Fibroblast of skin of right quadriceps (primary cell): ENCODE data around the gene ZNF544.

Experiments
- DNase-seq: peaks from one replicate; pipeline ENCODE4 v3.0.0-alpha.2; 2013

The ZNF544 gene

DNA sequence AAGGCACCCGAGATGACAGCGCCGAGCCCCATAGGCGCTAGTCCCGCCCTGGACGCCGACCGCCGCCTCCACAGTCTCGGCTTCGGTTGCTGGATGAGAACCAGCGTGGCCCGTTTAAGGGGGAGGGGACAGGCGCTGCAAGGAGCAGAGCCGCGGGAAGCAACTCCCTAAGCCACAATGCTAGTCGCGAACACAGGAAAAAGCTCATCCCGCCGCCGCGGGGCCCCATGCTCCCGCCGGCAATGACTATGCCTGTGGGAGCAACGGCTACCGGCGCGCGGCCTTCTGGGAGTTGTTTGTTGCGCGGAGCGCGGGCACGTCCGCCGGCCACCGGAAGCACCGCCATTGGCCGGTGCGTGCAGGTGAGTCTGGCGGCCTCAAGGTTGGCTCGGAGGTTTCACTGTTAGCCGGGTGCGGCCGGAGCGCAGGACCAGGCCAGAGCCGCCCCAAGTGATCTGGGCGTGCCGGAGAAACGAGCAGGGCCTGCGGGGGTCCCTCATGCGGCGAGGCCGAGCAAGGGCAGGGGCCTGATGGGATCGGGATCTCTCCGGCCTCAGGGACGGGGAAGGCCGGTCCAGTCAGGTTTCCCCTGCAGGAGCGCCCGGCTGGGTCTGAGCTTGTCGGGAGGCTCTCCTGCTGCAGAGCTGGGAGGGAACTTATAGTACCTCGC, at the start of gene ZNF544:
ZNF544 (plus strand) TSS at position 330 of the 670 bp plus-strand sequence. CDS start 15,110 bp downstream, outside the sequence.
- peak; percentile 74 for DNase-seq

DNA sequence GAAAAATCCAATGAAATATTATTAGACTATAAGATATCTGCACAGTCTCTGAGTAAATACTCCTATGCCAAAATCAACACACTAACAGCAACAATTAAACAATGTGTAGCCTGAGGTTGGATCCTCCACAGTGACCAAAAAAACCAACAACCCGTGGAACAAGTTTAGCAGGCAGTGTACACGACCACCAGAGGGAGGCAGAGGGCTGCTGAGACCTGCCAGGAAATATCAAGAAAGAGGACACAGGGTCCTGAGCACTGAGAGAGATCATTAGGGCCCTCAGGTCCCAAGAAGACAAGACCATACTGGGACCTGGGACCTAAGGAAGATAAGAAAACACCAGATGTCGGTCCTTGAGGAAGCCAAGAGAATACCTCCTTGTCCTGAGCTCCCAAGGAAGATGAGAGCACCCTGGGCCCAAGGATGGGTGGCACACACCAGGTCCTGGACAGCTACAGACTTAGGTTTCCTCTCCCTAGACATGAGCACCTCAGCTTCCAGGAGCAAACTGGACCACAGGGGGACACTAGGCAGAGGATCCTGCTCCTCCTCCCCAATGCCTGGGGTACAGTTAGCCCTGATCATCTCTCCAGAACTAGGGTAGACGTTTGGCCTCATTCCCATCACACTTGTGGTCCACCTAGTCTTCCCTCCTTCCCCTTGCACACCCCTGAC, 46.7 kb upstream of the ZNF544 start:
- peak; percentile 20 for DNase-seq

GRCh38 chr19:58182577-58182988, 46.1 kb upstream of the ZNF544 start:
- no peak for DNase-seq

- DNase-seq: peak; percentile 92
Observed at GRCh38 chr19:58182989-58183816, 45.5 kb upstream of the ZNF544 start, which contains the start of gene ZNF274. ZNF274 (plus strand) TSS chr19:58183061; CDS start chr19:58183966, 905 bp downstream.

DNA sequence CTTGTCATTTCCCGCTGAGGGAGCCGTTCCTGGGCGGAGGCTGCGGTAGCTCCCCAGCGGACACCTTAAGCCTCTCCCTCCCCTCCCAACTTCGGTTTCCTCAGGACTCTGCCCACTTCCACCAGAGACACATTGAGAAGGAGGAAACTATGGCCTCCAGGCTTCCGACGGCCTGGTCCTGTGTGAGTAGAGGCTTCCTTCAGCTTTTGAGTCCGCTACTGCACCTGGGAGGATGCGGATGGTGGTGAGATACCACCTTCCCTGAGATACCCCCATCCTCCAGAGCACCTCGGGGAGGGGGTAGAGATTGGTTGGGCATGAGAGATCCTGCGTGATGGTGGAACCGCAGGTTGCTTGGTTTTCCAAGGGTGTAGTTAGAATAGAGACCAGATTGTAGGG, 44.9 kb upstream of the ZNF544 start:
- DNase-seq: no peak

- peak; percentile 25 for DNase-seq
Observed at GRCh38 chr19:58196901-58197616, 31.7 kb upstream of the ZNF544 start.

- no peak for DNase-seq
Observed at GRCh38 chr19:58203814-58204475, 24.8 kb upstream of the ZNF544 start.

DNA sequence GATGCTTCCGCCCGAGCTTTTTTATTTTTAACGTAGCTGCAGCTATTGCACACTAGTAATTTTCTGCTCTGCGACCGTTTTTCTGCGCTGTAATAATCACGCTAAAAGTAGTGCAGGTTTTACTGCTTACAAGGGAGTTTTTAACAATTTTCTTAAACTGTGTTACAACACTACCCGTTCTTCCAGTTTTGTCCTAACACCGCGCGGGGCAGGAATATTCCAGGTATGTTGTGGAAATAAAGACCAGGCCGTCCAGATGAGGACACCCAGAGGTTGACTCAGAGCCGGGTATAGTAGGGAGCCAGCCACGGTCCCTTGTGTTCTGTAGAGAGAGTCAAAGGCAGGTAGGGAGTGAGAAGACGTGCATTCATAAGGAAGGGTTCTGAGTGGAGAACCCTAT, 24.1 kb upstream of the ZNF544 start:
- no peak for DNase-seq

- DNase-seq: no peak
Observed at GRCh38 chr19:58209577-58209976, 19.1 kb upstream of the ZNF544 start.

- DNase-seq: no peak
Observed at GRCh38 chr19:58212336-58213074, 16.2 kb upstream of the ZNF544 start.

DNA sequence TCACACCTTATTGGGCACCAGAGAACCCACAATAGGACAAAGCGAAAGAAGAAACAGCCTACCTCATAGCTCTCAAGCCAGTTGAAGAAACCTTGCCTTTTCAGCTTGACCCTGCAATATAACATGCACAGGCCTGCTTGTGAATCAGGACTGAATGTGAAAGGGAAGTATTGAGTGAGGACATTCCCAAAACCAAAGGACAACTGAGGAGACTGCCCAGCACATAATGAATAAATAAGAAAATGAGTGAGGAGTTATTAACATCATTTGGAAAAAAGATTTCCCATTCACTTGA, 15.7 kb upstream of the ZNF544 start:
- no peak for DNase-seq

DNA sequence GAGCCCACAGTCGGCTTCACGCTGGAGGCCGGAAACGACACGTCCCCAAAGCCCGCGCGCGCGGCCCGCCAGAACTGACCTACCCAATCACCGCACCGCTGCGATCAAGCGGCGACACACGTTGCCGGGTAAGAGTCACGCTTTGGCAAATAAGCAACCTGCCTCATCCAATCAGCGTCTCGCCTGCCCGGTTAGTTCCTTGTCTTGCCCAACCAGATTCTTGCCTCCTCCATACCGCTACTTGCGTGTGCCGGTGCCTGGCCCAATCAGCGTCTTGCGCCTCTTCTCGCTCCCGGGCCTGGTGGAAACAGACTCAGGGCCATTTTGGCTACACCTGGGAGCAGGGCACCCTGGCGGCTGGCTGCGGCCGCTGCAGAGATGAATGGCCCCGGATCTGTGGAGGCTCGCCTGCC, 11.6 kb upstream of the ZNF544 start:
- no peak for DNase-seq

- DNase-seq: no peak
Observed at GRCh38 chr19:58217607-58218391, 10.9 kb upstream of the ZNF544 start.

- DNase-seq: no peak
Observed at GRCh38 chr19:58218899-58219298, 9.8 kb upstream of the ZNF544 start.

DNA sequence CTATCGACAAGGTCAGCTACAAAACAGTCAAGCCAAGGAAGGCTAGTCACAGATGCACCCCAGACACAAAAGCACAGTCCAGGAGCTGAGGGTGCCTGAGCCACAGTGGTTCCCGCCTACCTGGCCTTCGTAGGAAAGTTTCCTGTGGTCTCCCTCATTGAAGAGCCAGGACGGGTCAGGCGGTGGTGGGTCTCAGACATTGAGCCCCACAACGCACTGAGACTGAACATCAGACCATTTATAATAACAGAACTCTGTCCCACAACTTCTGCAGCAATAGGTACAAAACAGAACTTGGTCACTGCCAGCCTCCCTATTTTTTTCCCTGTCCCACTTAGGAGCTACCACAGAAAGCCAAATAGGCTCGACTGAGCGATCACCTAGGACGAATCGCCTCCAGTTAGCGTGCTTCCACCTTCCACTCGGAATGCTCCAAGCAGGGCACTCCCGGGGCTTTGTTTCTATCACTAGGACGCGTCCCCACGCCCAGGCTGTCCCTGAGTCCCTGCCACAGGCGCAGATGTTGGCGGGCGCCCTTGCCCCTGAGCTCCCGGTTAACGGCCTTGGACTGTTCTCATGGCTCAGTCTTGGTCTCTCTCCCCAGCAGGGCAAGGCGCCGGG, 640 bp upstream of the ZNF544 start:
- DNase-seq: no peak

- DNase-seq: peak; percentile 15
Observed at GRCh38 chr19:58229255-58229639, 533 bp downstream of the ZNF544 start.

DNA sequence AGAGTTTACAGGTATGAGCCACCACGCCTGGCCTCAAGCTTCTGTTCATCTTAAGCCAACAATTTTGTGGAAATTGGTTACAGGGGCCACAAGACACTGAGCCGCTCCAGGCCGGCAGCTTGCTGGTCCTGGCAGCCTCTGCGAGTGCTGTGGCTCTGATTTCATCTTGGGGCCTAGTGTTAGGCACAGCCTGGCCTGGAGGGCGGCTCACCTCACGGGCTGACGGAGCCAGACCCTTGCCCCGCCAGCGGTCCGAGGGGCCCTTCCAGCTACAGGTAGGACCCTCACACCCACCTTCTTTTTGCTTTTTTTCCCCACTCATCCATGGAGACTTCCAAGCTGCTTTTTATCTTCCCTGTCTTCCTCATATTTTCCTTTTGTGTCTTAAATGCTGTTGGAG, 8.6 kb downstream of the ZNF544 start:
- no peak for DNase-seq

DNA sequence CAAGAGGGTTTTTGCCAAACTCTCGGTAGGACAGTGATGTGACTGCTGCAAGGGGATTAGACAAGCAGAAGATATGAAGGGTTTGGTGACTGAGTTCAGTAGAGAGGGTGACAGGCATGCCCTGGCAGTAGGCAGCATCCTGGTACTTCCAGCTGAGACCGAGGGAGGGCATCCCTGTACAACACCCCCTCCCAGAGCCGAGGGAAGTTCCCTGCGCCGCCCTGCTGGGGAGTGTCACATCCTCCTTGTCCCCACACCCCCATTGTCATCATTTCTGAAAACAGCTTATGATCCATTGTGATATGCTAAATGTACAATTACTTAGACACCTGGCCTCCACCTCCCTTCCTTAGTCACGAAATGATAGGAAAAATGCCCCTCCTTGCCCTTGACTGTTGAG, 14.6 kb downstream of the ZNF544 start:
- no peak for DNase-seq

DNA sequence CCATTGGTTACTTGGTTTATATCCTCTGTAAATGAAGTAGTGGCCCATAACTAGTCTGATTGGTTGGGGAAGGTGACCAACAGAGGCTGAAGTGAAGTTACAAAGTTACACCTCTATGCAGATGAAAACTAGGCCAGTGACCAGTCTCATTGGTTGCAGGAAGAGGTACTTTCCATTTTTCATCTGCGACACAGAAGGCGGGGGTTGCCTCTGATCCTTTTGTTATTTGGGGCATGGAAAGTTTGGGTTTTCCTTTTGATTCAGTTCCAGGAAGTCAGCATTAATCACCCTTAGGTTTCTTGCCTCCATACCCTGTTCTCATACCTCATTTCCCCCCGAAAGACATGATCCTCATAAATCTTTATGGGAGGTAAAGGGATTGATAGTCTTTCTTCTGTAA, 20.2 kb downstream of the ZNF544 start:
- DNase-seq: no peak

DNA sequence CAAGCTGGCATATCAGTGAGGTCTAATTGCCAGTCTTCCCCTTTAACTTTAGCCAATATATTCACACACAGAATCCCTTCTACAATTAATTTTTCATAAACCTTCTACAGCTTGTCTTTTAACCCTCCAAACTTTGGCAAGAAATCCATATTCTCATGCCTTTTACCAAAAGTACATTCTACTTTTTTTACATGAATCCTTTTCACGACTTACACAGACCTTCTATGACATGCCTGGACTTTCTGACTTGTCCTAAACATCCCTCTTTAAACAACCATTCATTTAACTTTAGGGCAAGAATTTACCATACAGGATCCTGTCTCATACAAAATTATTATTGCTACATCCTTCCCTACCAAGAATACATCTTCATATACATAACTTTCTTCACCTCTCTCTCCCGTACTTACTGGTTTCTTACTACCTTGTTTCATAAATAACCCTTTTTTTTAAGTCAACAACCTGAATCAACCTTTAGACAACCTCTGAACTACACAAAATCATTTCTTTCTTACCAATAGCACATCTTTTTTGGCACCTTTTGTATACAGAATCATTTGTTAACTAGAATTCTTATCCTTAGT, 23.5 kb downstream of the ZNF544 start:
- peak; percentile 19 for DNase-seq
